ENCODE data around the gene PRKRIP1.
"Not testable (repeated sequence)": the region's sequence is repeated elsewhere in the genome, so short reads cannot be mapped to it uniquely, and the experiment has no call there.

Gene PRKRIP1, protein sequence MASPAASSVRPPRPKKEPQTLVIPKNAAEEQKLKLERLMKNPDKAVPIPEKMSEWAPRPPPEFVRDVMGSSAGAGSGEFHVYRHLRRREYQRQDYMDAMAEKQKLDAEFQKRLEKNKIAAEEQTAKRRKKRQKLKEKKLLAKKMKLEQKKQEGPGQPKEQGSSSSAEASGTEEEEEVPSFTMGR

DNA sequence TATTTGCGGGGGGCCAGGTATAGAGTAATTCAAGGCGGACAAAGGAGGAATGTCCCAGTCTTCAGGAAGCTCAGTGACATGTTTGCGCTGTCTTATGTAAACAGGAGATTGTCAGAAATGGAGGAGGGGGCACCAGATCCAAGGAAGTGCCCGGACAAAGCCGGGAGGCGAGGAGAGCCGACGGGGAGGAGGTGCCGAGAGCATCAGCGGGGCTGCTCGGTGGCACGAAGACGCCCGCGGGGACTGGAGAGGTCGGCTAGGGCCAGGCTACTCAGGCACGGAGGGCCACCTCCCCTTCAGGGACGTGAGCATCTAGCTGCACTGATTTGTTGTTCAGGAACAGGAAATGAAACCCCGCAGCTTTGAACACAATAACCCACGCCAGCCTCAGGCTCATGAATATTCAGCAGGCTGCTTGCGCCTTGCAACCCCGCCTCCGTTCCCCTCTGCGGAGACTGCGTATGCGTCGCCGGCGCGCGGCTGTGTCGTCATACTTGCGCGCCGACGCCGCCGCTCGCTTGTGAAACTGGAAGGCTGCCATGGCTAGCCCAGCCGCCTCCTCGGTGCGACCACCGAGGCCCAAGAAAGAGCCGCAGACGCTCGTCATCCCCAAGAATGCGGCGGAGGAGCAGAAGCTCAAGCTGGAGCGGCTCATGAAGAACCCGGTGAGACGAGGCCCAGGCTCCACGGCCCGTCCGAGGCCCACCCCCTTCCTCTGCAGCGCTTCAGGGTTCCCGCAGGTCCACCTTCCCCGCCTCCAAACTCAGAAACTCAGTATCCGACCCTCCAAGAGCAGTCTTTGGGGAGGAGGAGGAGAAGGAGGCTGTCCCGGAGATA, at the start of gene PRKRIP1:
TSS of gene PRKRIP1 (plus strand) at position 491 of the 837 bp plus-strand sequence. CDS start at position 540, 49 bp downstream.
- DNase-seq (ENCODE audit: low read depth), result no peak

DNA sequence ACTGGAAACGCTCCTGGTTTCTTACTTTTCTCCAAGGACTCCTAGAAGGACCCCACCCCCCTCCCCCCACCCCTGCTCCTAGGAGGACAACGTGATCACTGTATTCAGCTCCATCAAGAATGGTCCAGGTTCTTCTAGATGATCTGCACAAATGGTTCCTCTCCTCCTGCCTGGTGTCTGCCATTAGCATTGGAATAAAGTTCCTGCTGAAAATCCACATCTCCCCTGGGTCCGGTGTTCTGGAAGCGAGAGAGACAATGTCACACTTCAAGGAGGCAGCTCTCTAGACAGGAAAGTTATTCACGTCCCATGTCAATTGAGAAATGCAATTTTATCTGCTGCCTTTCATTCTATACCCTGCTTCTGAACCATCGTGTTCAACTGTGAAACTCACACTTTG, 49.2 kb upstream of the PRKRIP1 start:
- DNase-seq (ENCODE audit: low read depth), result not testable (repeated sequence)

DNA sequence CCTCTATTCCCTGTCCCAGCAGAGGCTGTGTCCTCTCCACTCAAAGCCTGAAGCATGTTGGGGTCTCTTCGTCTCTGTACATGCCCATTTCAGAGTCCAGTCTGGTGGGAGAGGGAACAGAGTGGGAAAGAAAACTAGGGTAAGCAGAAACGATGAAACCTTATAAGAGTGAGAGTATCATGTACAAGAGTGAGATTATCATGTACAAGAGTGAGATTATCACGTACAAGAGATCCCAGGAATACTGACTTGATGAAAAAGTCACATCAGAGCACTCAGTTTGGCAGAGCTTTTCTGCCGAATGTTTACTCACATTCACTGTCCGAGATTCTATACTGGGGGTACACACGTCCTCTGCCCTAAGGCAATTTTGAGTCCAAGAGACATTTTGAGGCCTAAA, 39.8 kb upstream of the PRKRIP1 start, which contains the start of gene SPDYE6:
TSS of gene SPDYE6 (minus strand) at position 101 of the 400 bp plus-strand sequence. CDS start 421 bp downstream, outside the sequence.
- DNase-seq (ENCODE audit: low read depth), result not testable (repeated sequence)

DNA sequence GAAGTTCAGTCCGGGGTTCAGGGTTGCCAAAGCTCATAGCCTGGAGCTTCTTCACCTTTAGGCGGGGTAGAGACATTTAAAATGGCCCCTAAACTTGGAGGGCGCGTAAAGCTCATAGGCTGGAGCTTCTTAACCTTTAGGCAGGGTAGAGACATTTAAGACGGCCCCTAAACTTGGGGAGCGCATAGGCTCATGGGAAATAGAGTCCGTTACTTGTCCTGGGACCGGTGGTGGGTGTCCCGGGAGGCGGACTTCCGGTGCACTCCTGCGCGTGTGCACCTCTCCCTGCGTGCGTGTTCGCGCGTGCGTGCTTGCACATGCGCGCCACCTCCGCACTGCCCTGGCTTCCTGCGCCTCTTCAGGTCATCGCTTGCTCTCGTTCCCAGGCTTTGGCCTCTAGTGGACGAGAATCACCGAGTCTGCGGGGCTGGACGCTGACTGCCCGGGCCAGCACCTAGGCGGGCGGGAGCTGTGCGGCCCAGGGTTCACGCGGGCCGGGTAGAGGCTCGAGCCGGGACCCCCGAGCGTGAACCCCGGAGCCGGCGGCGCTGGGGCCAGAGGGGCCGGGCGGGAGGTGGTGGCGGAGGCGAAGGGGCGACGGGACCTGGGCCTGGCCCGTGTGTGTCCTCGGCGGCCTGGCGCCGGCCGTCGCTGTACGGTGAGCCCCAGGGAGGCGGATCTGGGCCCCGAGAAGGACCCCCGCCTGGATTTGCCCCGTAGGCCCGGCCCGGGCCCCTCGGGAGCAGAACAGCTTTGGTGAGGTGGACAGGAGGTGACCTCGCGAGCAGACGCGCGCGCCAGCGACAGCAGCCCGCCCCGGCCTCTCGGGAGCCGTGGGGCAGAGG, 32.4 kb upstream of the PRKRIP1 start:
- DNase-seq (ENCODE audit: low read depth), result peak; percentile 92

DNA sequence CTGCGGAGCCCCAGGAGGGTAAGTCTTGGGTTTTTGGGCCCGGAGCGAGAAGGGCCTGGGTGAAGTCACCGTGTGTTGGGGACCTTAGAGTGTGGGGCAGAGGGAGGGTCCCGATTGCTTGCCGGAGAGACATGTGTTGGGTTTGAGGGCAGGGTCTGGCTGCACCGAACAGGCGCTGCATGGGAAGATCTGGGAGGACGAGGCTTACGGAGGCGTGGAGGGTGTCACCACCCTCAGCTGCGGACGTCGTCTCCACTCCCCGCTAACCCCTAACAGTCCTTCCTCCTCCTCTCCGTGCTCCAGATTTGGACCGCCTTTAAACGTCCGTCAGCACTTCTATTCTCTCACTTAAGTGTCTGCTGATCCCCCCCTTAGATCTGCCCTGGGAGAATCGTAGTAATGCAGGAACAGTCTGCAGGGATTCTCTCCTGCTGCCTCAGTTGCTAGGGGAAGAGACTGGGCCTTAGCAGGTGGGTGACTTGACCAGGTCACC, 31.7 kb upstream of the PRKRIP1 start:
- not testable (repeated sequence) for DNase-seq (ENCODE audit: low read depth)

DNA sequence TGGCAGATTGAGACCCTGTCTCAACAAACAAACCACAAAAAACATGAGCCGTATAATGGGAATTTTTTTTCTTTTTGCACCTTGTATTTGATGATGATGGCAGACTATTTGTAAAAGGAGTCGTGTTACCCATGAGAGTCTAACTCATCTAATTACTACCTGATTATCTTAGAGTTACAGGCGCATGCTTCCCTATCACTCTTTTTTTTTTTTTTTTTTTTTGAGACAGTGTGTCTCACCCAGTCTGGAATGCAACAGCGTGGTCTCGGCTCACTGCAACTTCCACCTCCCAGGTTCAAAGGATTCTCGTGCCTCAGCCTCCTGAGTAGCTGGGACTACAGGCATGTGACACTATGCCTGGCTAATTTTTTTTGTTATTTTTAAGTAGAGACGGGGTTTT, 30.8 kb upstream of the PRKRIP1 start:
- not testable (repeated sequence) for DNase-seq (ENCODE audit: low read depth)

DNA sequence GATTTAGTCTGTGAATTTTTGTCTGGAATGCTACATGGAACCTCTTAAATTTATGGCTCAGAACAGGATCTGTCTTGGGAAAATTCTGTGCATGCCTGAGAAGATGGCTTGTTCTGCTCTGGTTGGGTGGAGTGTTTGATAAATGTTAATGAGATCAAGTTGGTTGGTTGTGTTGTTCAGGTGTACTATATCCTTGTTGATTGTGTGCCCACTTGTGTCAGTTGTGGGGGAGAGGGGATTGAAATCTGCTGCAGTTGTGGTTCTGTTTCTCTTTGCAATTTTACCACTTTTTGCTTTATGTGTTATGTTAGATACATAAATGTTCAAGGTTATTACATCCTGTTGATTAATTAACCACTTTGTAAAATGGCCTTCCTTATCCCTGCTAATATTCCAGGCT, 26.1 kb upstream of the PRKRIP1 start:
- DNase-seq (ENCODE audit: low read depth), result not testable (repeated sequence)

DNA sequence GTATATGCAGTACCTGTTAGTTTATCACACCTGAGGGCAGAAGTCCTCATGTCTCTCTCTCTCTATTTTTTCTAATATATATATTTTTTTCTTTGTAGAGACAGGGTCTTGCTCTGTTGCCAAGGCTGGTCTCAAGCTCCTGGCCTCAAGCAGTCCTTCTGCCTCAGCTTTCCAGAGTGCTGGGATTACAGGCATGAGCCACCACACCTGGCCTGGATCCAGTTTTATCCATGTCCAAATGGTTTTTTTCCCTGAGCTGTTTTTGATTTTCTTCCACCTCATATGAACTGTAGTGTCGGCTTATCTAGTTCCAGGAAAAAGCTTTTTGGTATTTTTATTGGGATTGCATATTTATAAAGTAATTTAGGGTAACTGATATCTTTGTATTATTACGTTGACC, 23.4 kb upstream of the PRKRIP1 start:
- not testable (repeated sequence) for DNase-seq (ENCODE audit: low read depth)

DNA sequence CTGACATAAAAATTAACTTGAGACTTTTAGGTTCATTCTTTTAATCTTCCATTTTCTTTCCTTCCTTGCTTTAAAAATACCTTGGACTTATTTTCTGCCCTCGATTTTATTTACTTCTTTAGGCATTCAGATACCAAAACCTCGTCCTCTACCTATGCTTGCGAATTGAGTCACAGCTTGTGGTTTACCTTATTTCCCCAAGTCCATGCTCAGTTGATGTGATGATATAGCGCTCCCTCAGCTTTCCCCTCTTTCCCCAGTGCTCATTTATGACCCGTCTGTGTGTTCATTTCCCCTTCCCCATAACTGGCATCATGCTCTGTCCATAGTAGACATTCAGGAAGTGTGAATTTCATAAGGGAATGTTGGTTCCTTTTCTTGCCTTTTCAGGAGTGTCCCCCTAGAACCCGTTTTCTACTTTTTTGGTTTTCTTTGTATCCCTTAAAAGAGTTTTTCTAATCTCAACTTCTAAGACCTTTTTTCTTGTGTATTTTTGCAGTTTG, 19.1 kb upstream of the PRKRIP1 start:
- DNase-seq (ENCODE audit: low read depth), result no peak

DNA sequence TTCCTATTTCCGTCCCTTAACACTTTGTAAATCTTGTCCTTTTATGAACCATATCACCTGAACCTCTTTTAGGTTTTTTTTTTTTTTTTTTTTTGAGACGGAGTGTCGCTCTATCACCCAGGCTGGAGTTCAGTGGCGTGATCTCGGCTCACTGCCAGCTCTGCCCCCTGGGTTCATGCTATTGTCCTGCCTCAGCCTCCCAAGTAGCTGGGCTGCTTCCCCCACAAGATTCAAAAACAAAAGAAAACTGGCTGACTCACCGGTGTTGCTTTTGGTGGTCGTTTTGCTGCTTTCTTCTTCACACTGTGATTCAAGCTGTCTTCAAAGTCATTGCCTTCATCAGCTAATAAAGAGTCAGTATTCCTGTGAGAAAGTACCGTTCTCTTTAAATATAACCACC, 15.3 kb upstream of the PRKRIP1 start:
- not testable (repeated sequence) for DNase-seq (ENCODE audit: low read depth)

DNA sequence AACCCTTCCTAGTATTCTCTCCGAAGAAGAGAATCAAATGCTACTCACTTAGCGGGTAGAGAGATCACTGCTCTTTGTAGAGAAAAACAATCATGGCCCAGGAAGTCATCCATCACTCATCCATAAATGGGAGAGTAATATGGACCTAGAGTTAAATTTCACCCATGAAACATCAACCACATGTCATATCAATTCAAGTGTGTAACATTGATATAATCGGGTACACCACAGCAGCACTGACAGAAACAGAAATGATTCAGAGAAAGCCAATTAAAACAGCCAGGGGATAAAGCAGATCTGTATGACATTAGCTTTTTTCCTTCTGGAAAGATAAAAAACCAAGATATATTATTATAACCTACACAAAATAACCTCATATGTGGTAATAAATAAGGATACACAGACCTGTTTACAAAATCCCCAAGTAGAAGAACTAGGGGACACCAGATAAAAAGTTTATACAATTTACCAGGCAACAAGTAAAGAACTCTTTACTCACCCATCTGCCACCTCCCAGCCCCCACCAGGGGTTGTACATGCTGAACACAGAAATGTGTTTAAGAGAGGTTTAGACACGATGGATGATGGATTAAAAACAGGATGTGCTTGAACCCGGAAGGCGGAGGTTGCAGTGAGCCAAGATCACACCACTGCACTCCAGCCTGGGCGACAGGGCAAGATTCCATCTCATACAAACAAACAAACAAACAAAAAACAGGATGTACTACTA, 14.3 kb upstream of the PRKRIP1 start:
- DNase-seq (ENCODE audit: low read depth), result not testable (repeated sequence)

DNA sequence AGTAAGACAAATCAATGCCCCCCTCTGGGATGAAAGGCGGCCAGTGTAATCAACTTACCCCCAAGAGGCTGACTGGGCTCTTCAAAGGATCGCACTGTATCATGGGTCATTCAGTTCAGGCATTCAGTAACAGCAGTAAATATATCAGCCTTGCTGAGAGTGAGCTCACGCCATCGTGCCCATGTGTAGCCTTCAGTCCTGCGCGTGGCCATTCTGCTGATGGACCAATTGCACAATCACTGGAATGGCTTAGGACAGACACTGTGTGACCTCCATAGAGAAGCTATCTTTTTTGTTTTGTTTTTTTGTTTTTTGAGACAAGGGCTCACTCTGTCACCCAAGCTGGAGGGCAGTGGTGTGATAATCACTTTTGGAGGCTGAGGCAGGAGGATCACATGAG, 9.1 kb upstream of the PRKRIP1 start:
- no peak for DNase-seq (ENCODE audit: low read depth)

DNA sequence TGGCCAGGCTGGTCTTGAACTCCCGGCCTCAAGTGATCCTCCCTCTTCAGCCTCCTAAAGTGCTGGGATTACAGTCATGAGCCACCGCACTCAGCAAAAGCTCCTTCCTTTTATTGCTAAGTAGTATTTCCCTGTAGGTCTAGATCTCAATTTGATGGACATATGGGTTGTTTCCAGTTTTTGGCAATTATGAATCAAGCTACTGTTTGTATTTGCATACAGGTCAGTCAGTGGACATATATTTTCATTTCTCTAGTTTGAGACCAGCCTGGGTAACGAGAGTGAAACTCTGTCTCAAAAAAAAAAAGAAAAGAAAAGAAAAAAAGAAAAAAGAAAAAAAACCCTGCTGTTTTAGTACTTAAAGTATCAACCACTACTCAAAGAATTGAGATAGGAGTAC, 6.4 kb upstream of the PRKRIP1 start:
- no peak for DNase-seq (ENCODE audit: low read depth)

DNA sequence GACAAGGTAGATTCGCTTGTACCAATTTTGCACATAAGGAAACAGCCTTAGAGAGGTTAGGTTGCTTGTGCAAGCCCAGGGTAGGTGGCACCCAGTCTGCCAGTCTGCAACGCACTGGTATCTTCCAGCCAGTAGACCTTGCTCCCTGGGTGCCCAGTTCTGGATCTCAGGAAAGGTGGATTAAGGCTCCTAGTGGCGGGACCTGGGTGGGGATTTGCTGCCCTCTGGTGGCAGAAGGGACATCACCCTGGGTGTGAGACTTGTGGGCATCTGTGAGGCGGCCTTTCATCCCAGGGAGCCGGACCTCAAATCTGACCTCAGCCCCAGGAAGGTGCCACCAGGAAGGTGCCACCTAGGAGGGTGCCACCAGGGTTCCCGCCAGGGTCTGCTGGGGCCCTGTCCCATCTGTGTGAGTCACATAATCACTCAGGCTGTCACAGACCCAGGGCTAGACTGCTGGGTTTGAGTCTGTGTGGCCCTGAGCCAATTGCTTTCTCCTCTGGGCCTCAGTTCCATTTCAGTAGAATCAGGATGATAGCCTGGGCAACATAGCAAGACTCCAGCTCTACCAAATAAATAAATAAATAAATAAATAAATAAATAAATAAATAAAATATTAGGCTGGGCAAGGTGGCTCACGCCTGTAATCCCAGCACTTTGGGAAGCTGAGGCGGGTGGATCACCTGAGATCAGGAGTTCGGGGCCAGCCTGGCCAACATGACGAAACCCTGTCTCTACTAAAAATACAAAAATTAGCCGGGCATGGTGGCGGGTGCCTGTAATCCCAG, 5.3 kb upstream of the PRKRIP1 start:
- peak; percentile 56 for DNase-seq (ENCODE audit: low read depth)

DNA sequence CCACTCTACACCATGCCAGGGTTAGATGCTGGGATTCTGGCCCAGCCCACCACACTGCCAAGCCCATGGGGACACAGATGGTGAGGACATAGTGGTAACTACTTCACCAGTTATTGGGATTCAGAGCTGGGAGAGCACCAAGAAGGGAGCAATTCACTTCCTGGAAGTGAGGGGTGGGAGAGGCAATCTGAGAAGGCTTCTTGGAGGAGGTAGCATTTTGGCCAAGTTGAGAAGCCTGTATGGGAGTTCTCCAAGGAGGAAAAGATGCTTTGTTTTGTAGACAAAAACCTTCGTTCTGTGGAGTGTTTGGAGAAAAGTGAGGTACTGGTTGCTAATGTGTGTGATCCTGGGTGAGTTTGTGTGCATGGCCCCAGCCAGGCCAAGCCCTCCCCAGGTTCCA, 3.8 kb upstream of the PRKRIP1 start:
- DNase-seq (ENCODE audit: low read depth), result no peak

DNA sequence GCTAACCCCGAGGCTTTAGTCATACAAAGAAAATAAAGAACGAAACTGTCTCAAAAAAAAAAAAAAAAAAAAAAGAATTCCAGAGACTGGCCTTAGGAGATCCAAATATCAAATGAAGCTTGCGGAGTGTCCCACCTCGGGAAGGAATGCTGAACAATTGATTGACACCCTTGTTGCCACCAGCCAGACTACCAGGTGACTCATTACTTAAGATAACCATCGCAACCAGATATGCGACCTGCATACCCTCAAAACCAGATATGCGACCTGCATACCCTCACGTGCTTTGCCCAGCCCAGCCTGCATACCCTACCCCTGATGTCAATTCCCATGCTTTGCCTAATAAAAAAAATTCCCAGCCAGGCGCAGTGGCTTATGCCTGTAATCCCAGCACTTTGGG, 2.7 kb upstream of the PRKRIP1 start:
- DNase-seq (ENCODE audit: low read depth), result no peak

DNA sequence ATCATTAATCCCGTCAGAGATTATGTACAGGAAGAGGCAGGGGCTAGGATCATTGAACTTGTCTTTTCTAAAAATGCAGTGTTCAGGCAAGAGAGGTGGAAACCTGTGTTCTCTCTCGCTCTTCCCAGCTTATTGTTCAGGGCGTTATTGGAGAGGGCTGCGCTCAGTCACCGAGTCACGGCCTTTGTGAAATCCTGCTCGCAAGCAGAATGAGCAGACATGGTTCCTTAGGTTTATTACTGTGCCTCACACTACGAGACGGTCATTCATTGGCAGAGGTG, 631 bp upstream of the PRKRIP1 start:
- DNase-seq (ENCODE audit: low read depth), result no peak

DNA sequence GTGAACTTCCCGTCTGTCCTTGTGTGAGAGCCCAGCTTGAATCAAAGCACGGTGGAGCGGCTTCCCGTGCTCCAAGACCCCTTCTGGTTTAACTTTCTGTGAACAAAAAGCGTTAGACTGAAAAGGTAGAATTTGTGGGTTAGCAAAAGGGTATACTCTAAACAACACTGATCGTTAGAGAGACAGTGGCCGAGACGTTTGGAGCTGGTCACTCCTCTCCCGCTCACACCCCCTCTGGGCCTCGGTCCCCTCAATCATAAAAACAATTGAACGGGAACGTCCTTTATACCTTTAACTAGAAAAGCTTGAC, 502 bp downstream of the PRKRIP1 start:
- DNase-seq (ENCODE audit: low read depth), result no peak

DNA sequence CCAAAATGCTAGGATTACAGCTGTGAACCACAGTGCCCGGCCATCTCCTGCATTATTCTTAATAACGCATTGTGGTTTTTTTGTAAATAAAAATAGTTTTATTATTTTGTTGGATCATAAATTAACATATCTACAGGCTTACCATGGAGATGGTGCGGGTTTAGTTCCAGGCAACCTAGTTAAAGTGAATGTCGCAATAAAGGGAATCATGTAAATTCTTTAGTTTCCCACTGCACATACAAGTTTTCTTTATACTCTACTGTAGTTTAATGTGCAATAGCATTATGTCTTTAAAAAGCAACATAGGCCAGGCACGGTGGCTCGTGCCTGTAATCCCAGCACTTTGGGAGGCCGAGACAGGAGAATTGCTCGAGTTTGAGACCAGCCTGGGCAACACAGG, 2.4 kb downstream of the PRKRIP1 start:
- DNase-seq (ENCODE audit: low read depth), result no peak

DNA sequence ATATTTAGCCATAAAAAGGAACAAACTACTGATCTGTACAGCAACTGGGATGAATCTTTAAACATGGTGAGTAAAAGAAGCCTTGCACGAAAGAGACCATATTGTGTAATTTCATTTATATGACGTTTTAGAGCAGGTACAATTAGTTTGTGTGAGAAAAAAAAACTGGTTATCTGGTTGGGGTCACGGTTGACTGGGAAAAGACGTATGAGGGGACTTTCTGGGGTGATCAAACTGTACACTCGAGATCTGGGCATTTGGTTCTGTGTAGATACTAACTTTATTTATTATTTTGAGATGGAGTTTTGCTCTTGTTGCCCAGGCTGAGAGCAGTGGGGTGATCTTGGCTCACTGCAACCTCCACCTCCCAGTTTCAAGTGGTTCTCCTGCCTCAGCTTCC, 4.2 kb downstream of the PRKRIP1 start:
- DNase-seq (ENCODE audit: low read depth), result no peak

DNA sequence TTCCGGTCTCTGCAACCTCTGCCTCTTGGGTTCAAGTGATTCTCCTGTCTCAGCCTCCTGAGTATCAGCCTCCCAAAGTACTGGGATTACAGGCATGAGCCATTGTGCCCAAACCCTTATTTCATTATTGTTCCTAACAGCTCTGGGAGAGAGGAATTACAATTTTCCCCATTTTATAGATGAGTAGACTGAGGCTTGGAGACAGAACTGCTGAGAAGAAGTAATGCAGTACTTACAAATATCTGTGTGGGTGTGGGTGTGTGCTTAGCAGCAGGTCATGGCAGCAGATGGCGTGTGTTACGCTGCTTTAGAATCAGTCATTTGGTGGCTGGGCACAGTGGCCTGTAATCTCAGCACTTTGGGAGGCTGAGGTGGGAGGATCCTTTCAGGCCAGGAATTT, 7.4 kb downstream of the PRKRIP1 start:
- no peak for DNase-seq (ENCODE audit: low read depth)
